HG03521 (cell line): ENCODE measurements around the gene TANK.

Experiments used
- ATAC-seq: cut with Tn5 transposase; IDR thresholded peaks from one replicate; pipeline ENCODE4 v1.9.1; 2021; ENCODE audit warnings: mild to moderate bottlenecking, moderate library complexity; ENCODE audit not compliant: unreplicated experiment

Gene TANK

DNA sequence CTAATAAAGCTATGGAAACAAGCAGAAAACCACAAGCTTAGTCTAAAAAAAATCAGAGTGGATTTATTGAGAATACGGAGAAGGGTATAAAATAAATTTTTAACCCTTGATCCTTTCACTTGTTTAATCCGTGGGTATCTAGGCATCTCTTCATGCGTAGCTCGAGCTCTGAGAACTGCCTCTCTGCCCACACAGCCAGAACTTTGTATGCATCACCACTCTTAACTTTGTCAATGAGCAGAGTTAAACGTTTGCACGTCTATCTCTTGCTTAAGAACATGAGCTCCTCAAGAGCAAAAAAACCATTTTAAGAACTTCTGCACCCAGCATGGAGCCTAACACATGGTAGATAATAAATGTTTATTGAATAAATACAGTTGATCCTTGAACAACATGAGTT is 26.9 kb upstream of the TANK start:
- ATAC-seq, result no peak

GRCh38 chr2:161134547-161135518 is 25.4 kb upstream of the TANK start:
- no peak for ATAC-seq

DNA sequence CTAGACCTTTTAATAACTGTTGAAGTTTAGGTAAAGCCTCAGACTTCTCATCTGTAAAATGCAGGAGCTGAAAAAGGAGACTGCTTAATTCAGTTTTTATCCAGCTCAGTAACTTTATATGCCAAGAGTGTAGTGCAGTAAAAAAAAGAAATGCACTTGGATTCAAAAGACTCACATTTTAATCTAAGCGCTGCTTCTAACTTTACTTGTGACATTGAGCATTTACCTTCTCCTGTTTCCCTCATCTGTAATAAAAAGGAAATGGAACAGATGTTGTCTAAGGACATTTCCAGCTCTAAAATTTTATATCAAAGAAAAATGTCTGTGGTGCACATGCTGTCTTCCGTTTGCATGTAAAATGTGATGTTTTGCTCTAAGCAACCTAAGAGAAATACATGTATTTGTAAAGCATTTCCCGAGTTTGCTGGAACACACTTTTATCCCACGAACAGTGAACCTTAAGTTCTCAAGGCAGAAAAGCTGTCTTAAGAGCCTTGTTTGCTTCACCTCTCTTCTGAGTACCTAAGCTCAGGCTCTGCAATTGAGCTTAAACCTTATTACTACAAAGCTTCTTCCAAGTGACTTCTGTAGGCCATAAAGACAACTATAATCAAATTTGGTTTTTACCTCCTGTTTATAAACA is 24.2 kb upstream of the TANK start:
- ATAC-seq, result no peak

- peak; percentile 73 for ATAC-seq
Measured at GRCh38 chr2:161136696-161137324, 23.4 kb upstream of the TANK start.

GRCh38 chr2:161138429-161138828 is 21.8 kb upstream of the TANK start:
- no peak for ATAC-seq

DNA sequence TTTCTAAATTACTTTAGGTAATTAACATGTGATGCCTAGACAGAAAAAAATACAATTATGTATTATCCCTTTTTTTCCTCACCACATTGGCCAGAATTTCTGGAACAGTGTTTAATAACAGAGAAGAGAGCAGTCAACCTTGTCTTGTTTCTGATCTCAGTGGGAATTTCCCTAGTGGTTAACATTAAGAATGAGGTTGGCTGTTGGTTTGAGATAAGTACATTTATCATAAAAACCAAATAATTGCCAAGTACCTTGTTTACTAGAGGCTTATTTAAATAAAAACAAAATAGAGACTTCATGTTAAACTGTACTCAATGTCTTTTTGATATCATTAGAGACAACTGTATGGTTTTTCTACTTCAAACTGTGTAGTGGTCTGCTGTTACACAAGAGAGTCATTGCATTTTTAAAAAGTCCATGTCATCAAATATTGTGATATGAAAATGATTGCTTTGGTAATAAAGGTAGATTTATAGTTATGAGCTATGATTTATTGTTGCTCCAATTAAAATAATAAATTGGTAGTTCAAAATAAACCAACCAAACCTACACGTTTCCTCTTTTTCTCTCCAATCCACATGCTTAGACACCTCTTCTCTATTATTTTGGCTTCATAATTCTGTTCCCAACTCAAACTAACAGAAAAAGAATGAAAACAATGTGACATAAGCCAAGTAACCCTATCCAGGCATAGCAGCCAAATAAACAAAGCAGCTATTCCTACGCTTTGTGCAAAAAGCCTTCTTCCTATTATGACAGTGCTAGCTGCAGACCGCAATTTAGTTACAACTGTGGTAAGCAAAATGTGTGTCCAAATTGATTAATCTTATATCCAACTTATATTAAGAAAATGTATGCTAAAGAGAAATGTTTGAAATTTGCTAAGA is 20.9 kb upstream of the TANK start:
- peak; percentile 32 for ATAC-seq

DNA sequence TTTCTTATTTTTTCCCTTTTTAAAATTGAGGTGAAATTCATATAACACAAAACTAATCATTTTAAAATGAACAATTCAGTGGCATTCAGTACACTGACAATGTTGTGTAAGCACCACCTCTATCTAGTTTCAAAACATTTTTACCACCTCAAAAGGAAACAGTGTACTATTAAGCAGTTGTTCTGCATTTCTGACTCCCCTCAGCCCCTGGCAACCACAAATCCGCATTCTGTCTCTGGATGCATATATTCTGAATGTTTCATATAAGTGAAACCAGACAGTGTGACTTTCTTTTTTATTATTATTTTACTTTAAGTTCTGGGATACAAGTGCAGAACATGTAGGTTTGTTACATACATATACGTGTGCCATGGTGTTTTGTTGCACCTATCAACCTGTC is 19.2 kb upstream of the TANK start:
- peak; percentile 45 for ATAC-seq

GRCh38 chr2:161146209-161146775 is 13.9 kb upstream of the TANK start:
- no peak for ATAC-seq

DNA sequence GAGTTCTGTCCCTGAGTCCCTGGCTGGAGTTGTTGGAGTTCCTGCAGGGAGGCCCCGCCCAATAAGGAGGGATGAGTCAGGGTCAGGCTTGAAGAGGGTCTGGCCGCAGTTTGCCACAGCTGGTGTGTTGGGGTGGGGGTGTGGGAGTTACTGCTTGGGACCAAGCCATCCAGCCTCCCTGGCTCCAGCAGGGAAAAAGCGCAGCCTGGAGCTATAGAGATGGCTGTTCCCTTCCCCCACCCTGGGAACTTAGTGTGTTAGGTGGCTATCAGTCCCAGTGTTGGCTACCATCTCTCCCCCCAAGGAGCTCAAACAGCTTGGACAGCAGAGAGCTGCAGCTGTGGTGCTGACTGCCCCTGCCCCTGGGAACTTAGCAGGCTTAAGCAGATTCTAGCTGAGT is 13.2 kb upstream of the TANK start:
- no peak for ATAC-seq

GRCh38 chr2:161147856-161148255 is 12.4 kb upstream of the TANK start:
- no peak for ATAC-seq

- ATAC-seq, result no peak
Measured at GRCh38 chr2:161150704-161151103, 9.5 kb upstream of the TANK start.

GRCh38 chr2:161152302-161152701 is 7.9 kb upstream of the TANK start:
- ATAC-seq, result no peak

DNA sequence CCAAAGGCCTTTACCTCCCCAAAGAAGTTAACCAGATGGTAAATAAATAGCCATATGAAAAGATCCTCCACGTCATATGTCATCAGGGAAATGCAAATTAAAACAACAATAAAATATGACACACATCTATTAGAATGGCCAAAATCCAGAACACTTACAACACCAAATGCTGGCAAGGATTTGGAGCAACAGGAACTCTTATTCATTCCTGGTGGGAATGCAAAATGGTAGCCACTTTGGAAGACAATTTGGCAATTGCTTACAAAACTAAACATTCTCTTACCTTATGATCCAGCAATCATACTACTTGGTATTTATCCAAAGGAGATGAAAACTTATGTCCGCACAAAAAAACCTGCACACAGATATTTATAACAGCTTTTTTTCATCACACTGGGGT is 1.3 kb upstream of the TANK start:
- no peak for ATAC-seq

- no peak for ATAC-seq
Measured at GRCh38 chr2:161159456-161160225, 587 bp upstream of the TANK start.

DNA sequence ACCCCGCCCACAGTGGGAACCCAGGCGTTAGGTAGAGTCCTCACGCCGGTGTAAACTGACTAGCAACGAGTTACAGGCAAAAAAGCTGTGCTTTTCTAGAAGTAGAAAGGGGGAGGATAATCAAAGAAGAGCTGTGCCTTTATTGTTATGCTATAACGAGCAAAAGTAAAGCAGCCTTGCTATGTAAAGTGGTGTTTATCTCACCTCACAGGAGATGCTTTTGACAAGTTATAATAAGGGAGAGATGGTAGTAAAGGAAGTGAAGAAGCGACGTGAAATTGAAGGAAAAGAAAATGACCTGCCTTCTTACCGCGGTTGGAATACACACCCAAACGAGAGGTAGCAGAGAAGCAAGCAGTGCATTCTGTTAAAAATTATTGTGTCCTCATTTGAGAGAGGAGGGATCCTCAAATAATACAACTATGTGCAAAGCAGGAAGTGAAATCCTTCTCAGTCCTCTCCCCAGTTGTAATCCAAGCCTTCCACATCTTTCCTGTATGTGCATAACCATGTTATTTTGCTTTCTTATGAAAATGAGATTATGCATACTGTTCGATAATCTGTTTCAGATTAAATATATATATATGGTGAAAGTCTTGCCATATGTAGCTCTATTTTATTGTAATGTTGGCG is 962 bp downstream of the TANK start:
- no peak for ATAC-seq

GRCh38 chr2:161163440-161163839 is 3.2 kb downstream of the TANK start:
- ATAC-seq, result no peak

DNA sequence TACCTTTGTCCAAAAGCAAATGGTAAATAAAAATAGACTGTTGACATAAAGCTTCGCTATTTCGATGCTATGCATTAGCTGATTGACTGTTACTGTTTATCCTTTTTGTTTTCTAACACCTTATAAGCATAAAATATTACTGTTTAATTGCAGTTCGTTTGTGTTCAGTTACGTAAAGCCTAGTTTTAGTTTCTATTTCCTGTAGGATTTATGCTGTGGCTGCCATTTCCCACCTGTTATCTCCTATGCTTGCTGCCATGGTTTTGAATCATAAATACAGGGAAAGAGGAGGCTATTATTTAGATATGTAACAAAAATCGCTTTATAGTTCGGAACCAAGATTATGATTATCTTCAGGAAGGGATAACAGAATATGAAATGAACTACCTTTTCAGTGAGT is 3.9 kb downstream of the TANK start:
- ATAC-seq, result no peak

DNA sequence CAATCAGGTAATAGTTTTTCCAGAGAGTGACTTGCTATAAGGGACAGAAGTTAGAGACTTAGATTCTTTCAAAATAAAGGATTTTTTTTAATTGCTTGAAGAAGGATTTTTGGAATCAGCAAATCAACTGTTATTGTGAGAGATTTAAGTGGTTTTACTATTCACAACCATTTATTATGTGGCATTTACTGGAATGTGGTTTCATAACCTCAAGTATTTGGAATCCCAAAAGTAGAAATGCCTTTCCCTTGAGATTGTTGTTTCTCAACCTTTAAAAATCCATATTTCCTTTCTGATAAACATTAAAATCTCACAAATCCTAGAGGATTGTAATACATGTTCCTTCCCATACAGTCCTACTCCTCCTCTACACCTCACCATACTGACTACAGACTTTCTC is 5.0 kb downstream of the TANK start:
- ATAC-seq, result no peak

DNA sequence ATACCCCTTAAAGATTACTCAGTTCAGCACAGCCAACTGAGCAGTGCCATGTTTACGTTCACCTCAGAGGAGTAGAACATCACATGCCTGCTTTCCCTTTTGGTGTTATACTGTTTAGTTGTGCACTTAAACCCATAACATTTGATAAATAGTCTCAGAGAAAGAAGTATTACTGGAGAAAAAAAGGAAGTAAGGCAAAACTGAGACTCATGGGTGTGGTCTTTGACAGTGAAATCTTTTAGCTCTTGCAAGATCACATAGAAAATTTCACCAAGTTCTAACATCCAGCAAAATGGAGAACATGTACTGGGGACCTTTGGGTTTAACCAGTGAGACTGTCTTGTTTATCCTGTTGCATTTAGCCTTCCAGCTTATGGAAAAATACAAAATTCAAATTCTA is 5.6 kb downstream of the TANK start:
- ATAC-seq, result peak; percentile 27
